ENCODE results near the gene YPEL1. TPM values are rescaled to one million over a fixed set of nuclear protein-coding genes. Genes with fewer than 3 reads are reported as not detected.

Gene YPEL1
- total and polyA plus RNA-seq, 2 of the 8 experiments (the other 6 are each of a cell fraction or from before 2014, with no cell fraction given) = 6.0 to 6.7 TPM

DNA sequence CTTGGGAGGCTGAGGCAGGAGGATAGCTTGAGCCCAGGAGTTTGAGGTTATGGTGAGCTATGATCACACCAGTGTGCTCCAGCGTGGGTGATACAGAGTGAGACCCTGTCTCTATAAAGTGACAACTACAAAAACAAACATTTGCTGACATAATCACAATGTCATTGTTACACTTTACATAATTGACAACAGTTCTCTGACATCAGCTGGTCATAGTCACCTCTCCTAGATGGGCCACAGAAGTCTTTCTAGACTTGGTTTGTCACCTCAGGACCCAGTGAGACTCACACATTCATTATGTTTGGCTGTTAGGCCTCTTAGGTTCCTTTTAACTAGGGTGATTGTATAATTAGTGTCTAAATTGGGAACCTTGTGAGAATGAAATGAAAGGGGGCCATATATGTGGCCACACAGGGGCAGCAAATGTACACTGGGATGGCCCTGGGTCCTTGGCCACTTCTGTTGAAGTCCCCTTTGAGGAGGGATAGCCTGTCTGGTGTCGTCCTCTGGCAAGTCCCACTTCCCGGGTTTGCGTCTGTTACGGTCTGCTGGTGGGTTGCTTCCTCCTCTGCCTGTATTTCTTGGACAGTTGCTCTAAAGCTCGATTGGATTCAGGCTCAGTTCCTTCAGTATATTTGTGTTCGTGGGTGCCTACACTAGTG, 75.6 kb downstream of the YPEL1 start:
- no peak overlapping the region for H2AK5ac ChIP-seq (ENCODE audit: low read depth, low read length)

More for the DNA sequence above, 75.6 kb downstream of the YPEL1 start:
- H3K9me3 ChIP-seq (ENCODE audit: insufficient read depth in 2 of 2, low read depth in 1 of 2, low read length in 1 of 2) = no peaks in the 10 kb centered on the region
- WGBS, 2 experiments (ENCODE audit: extremely low coverage in 1 of 2, insufficient coverage in 1 of 2, insufficient read length in 1 of 2, insufficient replicate concordance in 2 of 2, low coverage in 1 of 2, low lambda C conversion rate in 2 of 2, missing lambda C conversion rate in 1 of 2) = 87% methylated on average over 7 of the region's 7 CpGs; no CpG with 5 or more reads in 1 of the 2 experiments
- H3K79me1 ChIP-seq (ENCODE audit: low read depth, low read length) = no peaks in the 10 kb centered on the region
- H3K23ac ChIP-seq (ENCODE audit: insufficient read length) = no peak overlapping the region
- H3K27ac ChIP-seq (ENCODE audit: low read depth, low read length) = no peak overlapping the region
- H3K79me2 ChIP-seq (ENCODE audit: control insufficient read depth in 1 of 2, insufficient read depth in 2 of 2, low read length in 2 of 2) = no peaks in the 10 kb centered on the region
- H3K4me2 ChIP-seq (ENCODE audit: insufficient read depth in 1 of 2, low read depth in 2 of 2, low read length in 2 of 2) = no peak overlapping the region
- no peak overlapping the region for H3K9ac ChIP-seq (replicated peaks in 1 of 4; ENCODE audit: extremely low read depth in 1 of 4, low read depth in 3 of 4, low read length in 3 of 4)
- ChIA-PET POLR2A (ENCODE audit: partially characterized antibody) (interaction anchor here (0.6 to 1.6 kb wide), 3 partner anchors 13 to 946 kb away, joined by 3 read pairs; no protein-coding TSS in a partner anchor), CTCF (ENCODE audit: partially characterized antibody) (interaction anchor here (0.8 kb wide), 1 partner anchor 13 kb away, joined by 4 read pairs; no protein-coding TSS in a partner anchor)
- H3K18ac ChIP-seq (ENCODE audit: extremely low read depth, low read length) = no peak overlapping the region
- no peak overlapping the region for H2BK120ac ChIP-seq (replicated peaks; ENCODE audit: low read depth, low read length)
- H4K5ac ChIP-seq (ENCODE audit: insufficient read length, low read depth, low read length) = no peak overlapping the region
- H3K27me3 ChIP-seq (replicated peaks in 1 of 4; ENCODE audit: control insufficient read depth in 3 of 4, extremely low read depth in 1 of 4, insufficient read depth in 3 of 4, low read length in 3 of 4) = no peaks in the 10 kb centered on the region; a peak in 1 of 7 replicates
- no peak overlapping the region for H2BK20ac ChIP-seq (ENCODE audit: low read length)
- FAIRE-seq (no peak), DNase-seq (ENCODE audit: low read depth in 1 of 2, low spot score in 2 of 2) (no peak)
- no peak overlapping the region for H3K14ac ChIP-seq (ENCODE audit: insufficient read length)
- no peak overlapping the region for H3K56ac ChIP-seq (replicated peaks; ENCODE audit: insufficient read length, low read depth, low read length)
- H2BK5ac ChIP-seq (ENCODE audit: low read depth, low read length) = no peak overlapping the region
- no peak overlapping the region for H2BK15ac ChIP-seq (ENCODE audit: low read length)
- H3K23me2 ChIP-seq (ENCODE audit: low read depth, low read length) = peaks cover 8% of the 10 kb centered on the region; the same call in 1 of the 2 replicates
- no peak overlapping the region for H2AFZ ChIP-seq (ENCODE audit: low read length)
- H4K20me1 ChIP-seq (replicated peaks in 1 of 2; ENCODE audit: control insufficient read depth in 1 of 2, insufficient read depth in 2 of 2, low read length in 2 of 2) = peaks cover 0 to 4% of the 10 kb centered on the region in 2 experiments
- TF ChIP-seq TAF7 (optimal IDR thresholded peaks at IDR 0.05; ENCODE audit: borderline replicate concordance, low read depth, low read length) (no peak), TBP (IDR thresholded peaks at IDR 0.05; ENCODE audit: low read depth, low read length) (no peak)
- no peak overlapping the region for H3K4me3 ChIP-seq (ENCODE audit: extremely low read depth in 1 of 4, insufficient read depth in 2 of 4, low read depth in 3 of 4, low read length in 4 of 4)
- H3K36me3 ChIP-seq (ENCODE audit: control insufficient read depth in 2 of 4, insufficient read depth in 4 of 4, low read length in 3 of 4) = peaks cover 0 to 3% (median 0%) of the 10 kb centered on the region in 4 experiments; a peak in 1 of 8 replicates
- H4K91ac ChIP-seq (replicated peaks; ENCODE audit: insufficient read length, low read length) = no peak overlapping the region
- no peak overlapping the region for H2BK12ac ChIP-seq (ENCODE audit: low read depth, low read length)
- H3K4me1 ChIP-seq (replicated peaks in 1 of 4; ENCODE audit: control insufficient read depth in 3 of 4, insufficient read depth in 4 of 4, low read length in 3 of 4) = peaks cover 0 to 7% (median 3%) of the 10 kb centered on the region in 4 experiments; a peak in 5 of 7 replicates
- H3K4ac ChIP-seq (replicated peaks; ENCODE audit: insufficient read length, low read depth, low read length) = no peak overlapping the region
- no peak overlapping the region for H4K8ac ChIP-seq (ENCODE audit: extremely low read depth, insufficient read depth, low read length)

Data from H1 (cell line).